ENCODE measurements around the gene ANKRD50. TPM values are rescaled to one million over a fixed set of nuclear protein-coding genes. Genes with fewer than 3 reads are reported as not detected.

Gene ANKRD50, protein sequence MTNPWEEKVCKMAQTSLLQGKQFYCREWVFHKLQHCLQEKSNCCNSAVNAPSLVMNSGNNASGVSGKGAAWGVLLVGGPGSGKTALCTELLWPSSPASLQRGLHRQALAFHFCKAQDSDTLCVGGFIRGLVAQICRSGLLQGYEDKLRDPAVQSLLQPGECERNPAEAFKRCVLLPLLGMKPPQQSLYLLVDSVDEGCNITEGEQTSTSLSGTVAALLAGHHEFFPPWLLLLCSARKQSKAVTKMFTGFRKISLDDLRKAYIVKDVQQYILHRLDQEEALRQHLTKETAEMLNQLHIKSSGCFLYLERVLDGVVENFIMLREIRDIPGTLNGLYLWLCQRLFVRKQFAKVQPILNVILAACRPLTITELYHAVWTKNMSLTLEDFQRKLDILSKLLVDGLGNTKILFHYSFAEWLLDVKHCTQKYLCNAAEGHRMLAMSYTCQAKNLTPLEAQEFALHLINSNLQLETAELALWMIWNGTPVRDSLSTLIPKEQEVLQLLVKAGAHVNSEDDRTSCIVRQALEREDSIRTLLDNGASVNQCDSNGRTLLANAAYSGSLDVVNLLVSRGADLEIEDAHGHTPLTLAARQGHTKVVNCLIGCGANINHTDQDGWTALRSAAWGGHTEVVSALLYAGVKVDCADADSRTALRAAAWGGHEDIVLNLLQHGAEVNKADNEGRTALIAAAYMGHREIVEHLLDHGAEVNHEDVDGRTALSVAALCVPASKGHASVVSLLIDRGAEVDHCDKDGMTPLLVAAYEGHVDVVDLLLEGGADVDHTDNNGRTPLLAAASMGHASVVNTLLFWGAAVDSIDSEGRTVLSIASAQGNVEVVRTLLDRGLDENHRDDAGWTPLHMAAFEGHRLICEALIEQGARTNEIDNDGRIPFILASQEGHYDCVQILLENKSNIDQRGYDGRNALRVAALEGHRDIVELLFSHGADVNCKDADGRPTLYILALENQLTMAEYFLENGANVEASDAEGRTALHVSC (N-terminal part only)
- total RNA-seq (10 to 100 TPM; 46.8 to 74.5 TPM), polyA plus RNA-seq (ENCODE audit: insufficient read length in 2 of 2) (10 to 100 TPM; 22.2 to 36.8 TPM)
- long read RNA-seq, donor 1, full-length matches to known transcripts: 1 of 13 reads
- long read RNA-seq, donor 1, partial matches to known transcripts: 12 of 13 reads
- long read RNA-seq, donor 1, other reads (novel, unspliced or antisense): 0 of 13 reads
- long read RNA-seq, donor 2: 0 reads
- long read RNA-seq, donor 3, full-length matches to known transcripts: 3 of 8 reads
- long read RNA-seq, donor 3, partial matches to known transcripts: 5 of 8 reads
- long read RNA-seq, donor 3, other reads (novel, unspliced or antisense): 0 of 8 reads
- long read RNA-seq, donor 4, full-length matches to known transcripts: 1 of 13 reads
- long read RNA-seq, donor 4, partial matches to known transcripts: 12 of 13 reads
- long read RNA-seq, donor 4, other reads (novel, unspliced or antisense): 0 of 13 reads

DNA sequence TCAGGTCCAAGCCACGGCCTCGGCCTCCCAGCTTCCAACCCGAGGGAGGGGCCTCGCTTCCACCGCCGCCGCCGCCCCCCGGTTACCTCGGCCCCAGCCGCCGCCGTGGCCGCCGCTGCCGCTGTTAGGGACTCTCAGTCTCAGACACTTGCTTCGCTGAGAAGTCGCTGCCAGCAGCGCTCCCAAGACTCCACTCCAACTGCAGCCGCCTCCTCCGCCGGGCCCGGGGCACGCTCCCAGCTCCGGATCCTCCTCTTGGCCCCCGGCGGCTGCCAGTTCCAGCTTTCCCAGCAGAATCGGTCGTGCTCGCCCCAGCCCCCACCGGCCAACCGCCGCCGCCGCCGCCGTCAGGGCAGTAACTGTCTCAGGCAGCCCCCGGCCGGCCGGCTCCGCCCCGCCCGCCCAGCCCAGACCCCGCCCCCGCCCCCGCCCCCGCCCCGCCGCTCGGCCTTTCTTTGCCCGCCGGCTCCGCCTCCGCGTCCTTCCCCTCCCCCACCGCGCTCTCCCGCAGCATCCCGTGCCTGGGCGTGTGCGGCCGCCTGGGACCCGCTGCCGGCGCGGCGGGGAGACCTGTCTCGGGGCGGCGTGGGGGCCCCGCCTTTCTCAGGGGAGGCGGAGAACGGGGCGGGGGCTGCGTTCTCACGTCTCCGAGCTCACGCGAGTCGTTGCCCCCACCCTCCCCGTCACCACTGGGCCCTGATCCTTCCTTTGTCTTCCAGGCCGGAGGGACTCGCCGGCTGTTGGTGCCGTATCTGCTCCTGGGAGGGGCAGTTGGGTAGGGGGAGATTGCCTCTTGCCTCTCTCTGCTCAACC lies at the start of gene ANKRD50:
ANKRD50 (minus strand) TSS at position 361 of the 813 bp plus-strand sequence. CDS start 2,221 bp downstream, outside the sequence.
- Histone ChIP-seq H3K9me3 (ENCODE audit: control insufficient read depth, insufficient read depth, low read length) (no peaks in the 10 kb centered on the region), H3K4me3 (ENCODE audit: low read depth, low read length) (peak within 1 kb of the TSS; percentile 95), H3K27me3 (ENCODE audit: control insufficient read depth, insufficient read depth, low read length) (no peaks in the 10 kb centered on the region), H3K4me1 (ENCODE audit: control insufficient read depth, insufficient read depth, low read length) (peaks cover 10% of the 10 kb centered on the region), H3K36me3 (ENCODE audit: control insufficient read depth, insufficient read depth, low read length) (no peaks in the 10 kb centered on the region), H3K27ac (ENCODE audit: low read depth, low read length) (peak within 1 kb of the TSS; percentile 98)
- DNase-seq (ENCODE audit: low read depth in 4 of 6, low spot score in 6 of 6): peak; percentile 53 to 98 (median 84)
- WGBS (ENCODE audit: insufficient coverage): 0% methylated on average over 74 of the region's 85 CpGs

DNA sequence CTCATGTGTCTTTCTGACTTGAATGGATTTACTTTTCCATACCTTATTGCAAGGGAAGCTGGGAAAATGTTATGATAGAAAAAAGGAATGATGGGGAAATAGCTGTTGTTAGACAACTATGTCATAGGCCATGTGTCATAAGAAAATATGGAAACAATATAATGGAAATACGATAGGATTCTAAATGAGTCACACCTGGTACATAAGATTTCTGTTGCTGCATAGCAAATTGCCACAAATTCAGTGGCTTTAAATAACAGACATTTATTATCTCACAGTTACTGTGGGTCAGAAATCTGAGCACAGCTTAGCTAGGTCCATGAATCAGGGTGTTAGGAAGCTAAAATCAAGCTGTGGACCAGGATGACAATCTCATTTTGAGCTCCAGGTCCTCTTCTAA lies 44.6 kb upstream of the ANKRD50 start:
- no peaks in the 10 kb centered on the region for H3K9me3 ChIP-seq (ENCODE audit: control insufficient read depth, insufficient read depth, low read length)
- no peak for DNase-seq (ENCODE audit: low read depth in 4 of 6, low spot score in 6 of 6)
- no peak overlapping the region for H3K27ac ChIP-seq (ENCODE audit: low read depth, low read length)
- no CpG with 5 or more reads among the region's 1 CpG for WGBS (ENCODE audit: insufficient coverage)
- H3K27me3 ChIP-seq (ENCODE audit: control insufficient read depth, insufficient read depth, low read length): no peaks in the 10 kb centered on the region
- no peak overlapping the region for H3K4me3 ChIP-seq (ENCODE audit: low read depth, low read length)
- no peaks in the 10 kb centered on the region for H3K4me1 ChIP-seq (ENCODE audit: control insufficient read depth, insufficient read depth, low read length)
- no peaks in the 10 kb centered on the region for H3K36me3 ChIP-seq (ENCODE audit: control insufficient read depth, insufficient read depth, low read length)

DNA sequence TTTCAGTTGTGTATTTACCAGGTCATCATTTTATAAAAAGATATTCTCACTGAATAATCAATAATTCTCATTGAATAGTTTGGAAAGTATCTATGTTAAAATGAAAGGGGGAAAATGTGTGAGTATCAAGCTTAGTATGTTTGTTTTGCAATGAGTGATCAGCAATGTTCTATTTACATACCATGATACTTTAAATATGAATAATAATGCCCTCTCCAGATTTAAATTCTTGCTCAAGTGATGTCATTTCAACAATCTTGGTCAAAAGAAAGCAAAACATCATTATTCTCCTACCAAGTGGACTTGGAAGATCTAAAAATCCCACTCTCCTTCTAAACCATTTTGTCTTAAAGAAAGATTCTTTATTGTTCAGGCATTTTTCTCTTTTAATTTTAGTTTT lies 42.1 kb upstream of the ANKRD50 start:
- H3K9me3 ChIP-seq (ENCODE audit: control insufficient read depth, insufficient read depth, low read length): no peaks in the 10 kb centered on the region
- H3K36me3 ChIP-seq (ENCODE audit: control insufficient read depth, insufficient read depth, low read length): no peaks in the 10 kb centered on the region
- no peak for DNase-seq (ENCODE audit: low read depth in 4 of 6, low spot score in 6 of 6)
- no peaks in the 10 kb centered on the region for H3K4me1 ChIP-seq (ENCODE audit: control insufficient read depth, insufficient read depth, low read length)
- H3K27ac ChIP-seq (ENCODE audit: low read depth, low read length): no peak overlapping the region
- H3K4me3 ChIP-seq (ENCODE audit: low read depth, low read length): no peak overlapping the region
- no peaks in the 10 kb centered on the region for H3K27me3 ChIP-seq (ENCODE audit: control insufficient read depth, insufficient read depth, low read length)

DNA sequence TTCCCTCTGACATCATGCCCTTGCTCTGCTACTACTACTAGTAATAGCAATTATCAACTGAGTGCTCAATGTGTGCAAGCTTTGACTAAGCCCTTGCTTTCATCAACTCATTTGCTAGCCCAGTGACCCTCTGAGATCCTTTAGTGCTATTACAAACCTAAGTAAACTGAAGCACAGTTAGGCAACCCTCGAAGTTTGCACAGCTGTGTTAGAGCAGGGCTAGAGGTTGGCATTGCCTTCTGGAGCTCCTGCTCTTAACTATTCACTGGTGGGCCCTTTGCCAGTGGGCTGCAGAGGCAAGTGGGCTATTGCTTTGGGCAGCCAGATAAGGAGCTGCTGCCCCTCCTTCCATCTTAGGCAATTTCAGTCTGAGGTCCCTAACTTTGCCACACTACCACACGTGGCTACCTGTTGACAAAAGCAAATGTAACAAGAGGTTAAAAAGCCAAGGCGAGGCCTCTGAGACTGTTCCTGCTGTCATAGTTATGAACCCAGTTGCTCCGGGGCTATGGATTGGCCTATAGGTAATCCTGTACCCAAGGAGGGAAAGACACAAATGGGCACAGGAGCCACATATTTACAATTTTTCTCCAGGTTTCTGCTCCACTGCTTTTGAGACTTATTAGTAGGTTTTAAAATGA lies 41.5 kb upstream of the ANKRD50 start:
- Histone ChIP-seq H3K4me3 (ENCODE audit: low read depth, low read length) (no peak overlapping the region), H3K9me3 (ENCODE audit: control insufficient read depth, insufficient read depth, low read length) (no peaks in the 10 kb centered on the region), H3K36me3 (ENCODE audit: control insufficient read depth, insufficient read depth, low read length) (no peaks in the 10 kb centered on the region), H3K27ac (ENCODE audit: low read depth, low read length) (no peak overlapping the region), H3K27me3 (ENCODE audit: control insufficient read depth, insufficient read depth, low read length) (no peaks in the 10 kb centered on the region), H3K4me1 (ENCODE audit: control insufficient read depth, insufficient read depth, low read length) (no peaks in the 10 kb centered on the region)
- no peak for DNase-seq (ENCODE audit: low read depth in 4 of 6, low spot score in 6 of 6)
- WGBS (ENCODE audit: insufficient coverage): 86% methylated on average over 2 of the region's 4 CpGs

DNA sequence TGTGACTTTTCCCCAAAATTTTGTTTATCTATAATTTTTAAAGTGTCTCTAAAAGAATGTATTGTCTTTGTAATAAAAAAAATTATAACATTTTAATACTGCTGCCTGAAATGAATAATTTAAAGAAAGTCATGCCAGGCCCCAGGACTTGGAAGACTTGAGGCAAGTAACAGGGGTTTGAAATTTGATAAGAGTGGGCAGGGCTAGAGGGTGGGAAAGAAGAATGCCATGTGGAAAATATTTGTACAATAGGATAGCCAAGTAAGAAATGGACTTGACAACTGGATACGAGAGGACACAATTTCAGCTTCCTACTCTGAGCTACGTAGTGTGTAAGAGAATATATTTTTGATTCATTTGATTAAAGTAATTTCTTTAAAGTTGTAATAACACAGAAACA lies 36.9 kb upstream of the ANKRD50 start:
- no peaks in the 10 kb centered on the region for H3K36me3 ChIP-seq (ENCODE audit: control insufficient read depth, insufficient read depth, low read length)
- DNase-seq (ENCODE audit: low read depth in 4 of 6, low spot score in 6 of 6): no peak
- no peak overlapping the region for H3K4me3 ChIP-seq (ENCODE audit: low read depth, low read length)
- H3K27ac ChIP-seq (ENCODE audit: low read depth, low read length): no peak overlapping the region
- no CpG with 5 or more reads among the region's 2 CpGs for WGBS (ENCODE audit: insufficient coverage)
- H3K27me3 ChIP-seq (ENCODE audit: control insufficient read depth, insufficient read depth, low read length): no peaks in the 10 kb centered on the region
- no peaks in the 10 kb centered on the region for H3K9me3 ChIP-seq (ENCODE audit: control insufficient read depth, insufficient read depth, low read length)
- no peaks in the 10 kb centered on the region for H3K4me1 ChIP-seq (ENCODE audit: control insufficient read depth, insufficient read depth, low read length)

DNA sequence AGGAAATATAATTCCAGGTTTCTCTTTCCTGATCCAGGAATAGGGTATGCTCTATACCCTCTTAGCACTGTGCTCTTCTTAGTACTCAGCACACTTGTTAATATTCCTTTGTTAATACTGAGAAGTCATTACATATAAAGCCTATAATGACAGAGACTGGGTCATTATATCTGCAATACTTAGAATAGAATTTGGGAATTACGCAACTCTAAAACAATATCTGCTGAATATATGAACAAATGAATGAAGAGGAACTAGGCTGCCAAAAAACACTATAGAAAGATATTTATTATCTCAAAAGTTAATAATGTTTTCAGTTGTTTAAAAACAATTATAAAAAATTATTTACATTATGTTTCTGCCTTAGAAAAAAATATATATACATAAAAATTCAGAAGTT lies 36.4 kb upstream of the ANKRD50 start:
- H3K27me3 ChIP-seq (ENCODE audit: control insufficient read depth, insufficient read depth, low read length): no peaks in the 10 kb centered on the region
- H3K9me3 ChIP-seq (ENCODE audit: control insufficient read depth, insufficient read depth, low read length): no peaks in the 10 kb centered on the region
- no CpG with 5 or more reads among the region's 1 CpG for WGBS (ENCODE audit: insufficient coverage)
- H3K4me3 ChIP-seq (ENCODE audit: low read depth, low read length): no peak overlapping the region
- no peaks in the 10 kb centered on the region for H3K36me3 ChIP-seq (ENCODE audit: control insufficient read depth, insufficient read depth, low read length)
- DNase-seq (ENCODE audit: low read depth in 4 of 6, low spot score in 6 of 6): no peak
- H3K4me1 ChIP-seq (ENCODE audit: control insufficient read depth, insufficient read depth, low read length): no peaks in the 10 kb centered on the region
- no peak overlapping the region for H3K27ac ChIP-seq (ENCODE audit: low read depth, low read length)

DNA sequence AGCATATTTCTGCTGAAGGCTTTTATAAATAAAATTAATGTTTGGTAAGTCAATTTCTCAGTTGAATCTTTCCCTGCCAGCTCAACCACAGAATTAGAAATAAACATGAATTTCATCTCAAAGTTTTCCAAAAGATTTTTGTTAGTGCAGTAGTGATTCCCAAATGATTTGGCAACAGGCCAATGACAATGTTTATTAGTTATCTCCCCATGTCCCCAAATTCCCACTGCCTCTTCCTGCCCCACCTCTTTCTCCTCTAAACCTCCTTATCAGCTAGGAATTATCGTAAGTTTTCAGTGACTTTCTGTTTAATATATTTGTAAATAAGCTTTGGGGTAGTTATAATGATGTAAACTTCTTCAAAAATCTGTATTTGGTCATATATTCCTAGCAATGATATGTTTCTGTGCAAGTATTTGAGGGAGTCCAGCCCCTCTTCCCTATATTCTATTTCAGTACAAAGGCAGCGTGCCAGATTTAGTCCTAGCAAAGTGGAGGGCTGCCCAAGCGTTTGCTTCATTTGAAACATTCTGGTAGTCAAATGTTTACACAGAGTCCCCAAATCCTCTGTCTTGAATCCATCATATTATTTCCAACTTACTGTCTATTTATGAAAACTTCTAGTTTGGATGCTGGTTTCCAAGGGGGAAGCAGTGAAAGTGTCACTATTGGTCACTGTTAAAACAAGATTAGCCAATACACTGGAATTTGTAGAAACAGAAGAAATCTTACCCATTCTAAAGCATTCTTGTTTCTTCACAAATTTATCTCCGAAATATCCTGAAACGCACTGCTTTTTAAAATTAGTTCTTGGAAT lies 33.7 kb upstream of the ANKRD50 start:
- DNase-seq (ENCODE audit: low read depth in 4 of 6, low spot score in 6 of 6): peak in 1 of 6 donors; percentile 67
- no peaks in the 10 kb centered on the region for H3K36me3 ChIP-seq (ENCODE audit: control insufficient read depth, insufficient read depth, low read length)
- no peak overlapping the region for H3K27ac ChIP-seq (ENCODE audit: low read depth, low read length)
- no peaks in the 10 kb centered on the region for H3K27me3 ChIP-seq (ENCODE audit: control insufficient read depth, insufficient read depth, low read length)
- 100% methylated on average over 1 of the region's 5 CpGs for WGBS (ENCODE audit: insufficient coverage)
- H3K4me3 ChIP-seq (ENCODE audit: low read depth, low read length): no peak overlapping the region
- no peaks in the 10 kb centered on the region for H3K9me3 ChIP-seq (ENCODE audit: control insufficient read depth, insufficient read depth, low read length)
- H3K4me1 ChIP-seq (ENCODE audit: control insufficient read depth, insufficient read depth, low read length): no peaks in the 10 kb centered on the region

DNA sequence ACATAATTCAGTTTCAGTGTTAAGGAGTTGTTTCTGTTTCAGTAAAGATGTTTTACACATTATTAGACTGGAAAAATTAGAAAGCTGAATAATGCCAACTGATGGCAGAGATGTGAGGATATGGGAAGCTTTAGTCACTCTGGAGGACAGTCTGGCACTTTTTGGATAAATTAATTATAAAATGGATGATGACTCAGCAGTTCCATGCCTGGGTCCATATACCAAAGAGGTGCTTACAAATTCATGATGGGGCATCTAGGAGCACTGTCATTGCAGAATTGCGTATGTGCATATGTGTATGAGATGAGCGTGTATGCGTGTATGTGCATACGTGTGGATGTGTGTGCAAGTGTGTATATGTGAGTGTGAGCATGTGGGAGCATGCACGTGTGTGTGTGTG lies 31.2 kb upstream of the ANKRD50 start:
- Histone ChIP-seq H3K9me3 (ENCODE audit: control insufficient read depth, insufficient read depth, low read length) (peaks cover 1% of the 10 kb centered on the region), H3K27ac (ENCODE audit: low read depth, low read length) (no peak overlapping the region), H3K4me1 (ENCODE audit: control insufficient read depth, insufficient read depth, low read length) (no peaks in the 10 kb centered on the region), H3K36me3 (ENCODE audit: control insufficient read depth, insufficient read depth, low read length) (no peaks in the 10 kb centered on the region), H3K27me3 (ENCODE audit: control insufficient read depth, insufficient read depth, low read length) (no peaks in the 10 kb centered on the region), H3K4me3 (ENCODE audit: low read depth, low read length) (no peak overlapping the region)
- no peak for DNase-seq (ENCODE audit: low read depth in 4 of 6, low spot score in 6 of 6)
- WGBS (ENCODE audit: insufficient coverage): 100% methylated on average over 5 of the region's 5 CpGs
